ENCODE measurements around the gene HTRA2. TPM values are rescaled to one million over a fixed set of nuclear protein-coding genes. Genes with fewer than 3 reads are reported as not detected.

The HTRA2 gene
- total RNA-seq = 33.0 TPM

DNA sequence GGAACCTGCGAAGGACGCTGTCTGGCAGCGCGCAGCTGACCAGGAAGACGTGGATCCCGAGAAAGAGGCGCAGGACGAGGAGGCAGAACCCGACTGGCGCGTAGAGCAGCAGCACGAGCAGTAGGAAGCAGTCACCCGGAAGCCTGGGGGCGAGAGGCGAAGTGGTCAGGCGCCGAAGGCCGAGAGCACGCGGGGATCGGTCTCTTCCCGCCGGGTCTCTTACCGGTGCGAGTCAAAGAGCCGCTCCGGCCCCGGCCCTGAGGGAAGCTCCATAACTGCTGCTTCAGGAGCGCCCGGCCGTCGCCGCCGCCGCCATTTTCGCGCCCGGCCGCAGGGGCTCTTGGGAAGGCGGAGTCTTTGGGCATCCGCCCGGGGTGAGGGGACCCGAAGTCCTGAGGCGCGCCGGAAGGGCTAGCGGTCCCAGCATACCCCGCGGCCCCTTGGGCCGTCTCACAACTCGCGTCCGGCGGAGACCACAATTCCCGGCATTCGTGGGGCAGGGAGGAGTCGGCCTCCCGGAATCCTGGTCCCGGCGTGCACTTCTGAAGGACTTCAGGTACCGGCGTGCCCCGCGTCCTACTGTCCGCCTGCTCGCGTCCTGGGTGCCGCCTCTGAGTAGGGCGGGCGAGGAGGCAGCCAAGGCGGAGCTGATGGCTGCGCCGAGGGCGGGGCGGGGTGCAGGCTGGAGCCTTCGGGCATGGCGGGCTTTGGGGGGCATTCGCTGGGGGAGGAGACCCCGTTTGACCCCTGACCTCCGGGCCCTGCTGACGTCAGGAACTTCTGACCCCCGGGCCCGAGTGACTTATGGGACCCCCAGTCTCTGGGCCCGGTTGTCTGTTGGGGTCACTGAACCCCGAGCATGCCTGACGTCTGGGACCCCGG lies at the start of gene HTRA2, which contains the start of gene AUP1:
Gene HTRA2 (plus strand): TSS at position 577 of the 882 bp plus-strand sequence. CDS start 74 bp downstream, at position 651.
Gene AUP1 (minus strand): TSS at position 350 of the 882 bp plus-strand sequence. CDS start 77 bp downstream, at position 273.

DNA sequence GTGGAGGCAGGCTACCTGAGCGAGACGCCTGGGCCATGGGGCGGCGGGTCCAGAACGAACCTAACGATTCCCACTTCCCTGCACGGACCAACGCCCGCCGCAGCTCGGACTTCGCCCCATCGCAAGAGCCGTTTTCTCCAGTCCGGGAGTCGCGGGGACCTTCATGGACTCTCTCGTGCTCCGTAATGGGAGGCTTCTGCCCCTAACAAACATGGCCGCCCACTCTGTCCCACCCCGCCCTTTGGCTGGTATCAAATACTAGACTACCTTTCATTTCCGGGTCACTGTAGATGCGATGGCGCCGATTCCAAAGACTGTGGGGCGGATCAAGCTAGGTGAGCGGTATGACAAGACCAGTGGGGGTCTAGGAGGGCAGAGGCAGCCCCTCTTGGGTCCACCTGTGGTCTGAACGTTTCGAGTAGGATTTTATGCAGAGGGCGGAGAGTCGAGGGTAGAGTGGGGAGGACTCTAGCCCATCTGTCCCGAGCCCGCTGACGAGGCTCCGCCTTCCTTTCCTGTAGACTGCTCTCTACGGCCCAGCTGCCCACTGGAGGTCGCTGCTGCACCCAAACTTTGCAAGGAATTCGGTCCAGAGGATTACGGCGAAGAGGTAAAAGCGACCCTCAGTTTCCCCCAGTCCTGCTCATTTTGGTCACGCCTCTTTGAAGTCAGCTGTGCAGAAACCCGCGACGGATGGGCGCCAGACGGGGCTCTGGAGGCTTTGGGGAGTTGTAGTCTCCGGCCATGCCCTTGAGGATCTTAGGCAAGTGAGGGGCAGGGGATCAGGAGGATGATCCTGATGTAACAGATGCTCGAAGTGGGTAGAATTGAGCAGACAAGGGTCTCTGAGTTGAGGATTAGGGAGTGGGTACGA lies 46.7 kb upstream of the HTRA2 start, which contains the start of the genes CCDC142 and TTC31:
Gene CCDC142 (minus strand): TSS at position 198 of the 874 bp plus-strand sequence. CDS start 161 bp downstream, at position 37.
Gene TTC31 (plus strand): TSS at position 281 of the 874 bp plus-strand sequence. CDS start 15 bp downstream, at position 296.

DNA sequence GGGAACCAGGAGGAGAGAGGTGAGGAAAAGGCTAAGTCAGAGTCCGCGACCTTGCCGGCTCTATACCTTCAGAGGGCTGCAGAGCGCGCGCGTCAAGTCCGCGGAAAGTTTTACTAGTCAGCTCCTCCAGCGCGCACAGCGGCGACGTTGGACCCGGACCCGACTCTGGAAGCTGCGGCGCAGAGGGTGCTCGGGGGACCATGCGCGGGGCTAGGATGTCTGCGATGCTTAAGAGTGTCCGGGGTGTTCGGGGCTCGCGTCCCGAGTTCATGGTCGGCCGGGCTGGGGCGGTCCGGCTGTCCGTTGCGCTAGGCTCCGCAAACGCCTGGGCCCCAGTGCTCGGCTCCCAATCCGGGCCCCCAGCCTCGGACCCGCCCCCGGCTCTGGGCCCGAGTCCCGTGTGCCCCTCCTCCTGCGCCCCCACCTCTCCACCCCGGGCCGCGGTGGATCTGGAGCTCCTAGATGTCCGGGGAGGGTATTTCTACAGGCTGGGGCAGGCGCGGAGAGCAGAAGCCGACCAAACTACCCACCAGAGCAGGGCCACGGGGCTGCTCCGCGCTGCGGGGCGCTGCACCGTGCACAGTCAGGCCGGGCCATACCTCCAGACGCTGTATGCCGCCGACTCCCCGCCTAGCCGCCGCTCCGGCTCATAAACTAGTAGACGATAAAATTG lies 30.3 kb upstream of the HTRA2 start, which contains the start of gene LBX2:
Gene LBX2 (minus strand): TSS at position 337 of the 673 bp plus-strand sequence. CDS start 66 bp downstream, at position 271.

DNA sequence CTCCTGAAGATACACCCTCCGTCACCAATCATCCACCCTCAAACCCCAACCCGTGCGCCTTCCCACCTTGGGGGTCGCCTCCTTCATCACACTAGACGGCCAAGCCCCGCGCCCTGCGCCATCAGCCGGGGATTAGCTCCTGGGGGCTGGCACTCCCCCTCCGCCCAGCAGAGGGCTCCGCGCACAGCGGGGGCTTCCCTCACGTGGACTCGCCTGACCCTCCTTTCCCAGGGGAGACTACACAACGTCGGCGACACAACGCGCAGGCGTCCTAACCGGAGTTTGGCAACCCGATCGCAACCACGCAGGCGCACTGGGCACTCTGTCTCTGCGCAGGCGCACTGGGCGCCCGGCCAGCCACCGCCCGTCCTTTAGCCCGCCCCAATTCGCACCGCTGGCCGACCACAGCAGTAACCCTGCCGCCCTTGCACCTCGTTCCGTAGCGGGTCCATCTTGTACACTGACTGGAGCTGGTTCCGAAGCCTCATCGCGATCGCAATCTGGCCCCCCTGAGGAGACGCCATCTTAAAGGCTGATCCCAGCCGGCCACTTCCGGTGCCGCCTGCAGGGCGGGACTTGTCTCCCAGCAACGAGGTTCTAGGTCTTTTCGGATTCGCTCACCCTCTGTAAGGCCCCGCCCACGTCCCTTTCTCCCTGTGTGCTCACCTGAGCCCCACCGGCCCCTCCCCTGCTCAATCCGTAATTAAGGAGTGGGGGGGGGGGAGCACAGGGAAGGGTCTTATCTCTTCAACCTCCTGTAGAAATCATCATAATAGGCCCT lies 22.4 kb upstream of the HTRA2 start, which contains the start of gene PCGF1:
Gene PCGF1 (minus strand): TSS at position 551 of the 781 bp plus-strand sequence. CDS start 27 bp downstream, at position 524.

DNA sequence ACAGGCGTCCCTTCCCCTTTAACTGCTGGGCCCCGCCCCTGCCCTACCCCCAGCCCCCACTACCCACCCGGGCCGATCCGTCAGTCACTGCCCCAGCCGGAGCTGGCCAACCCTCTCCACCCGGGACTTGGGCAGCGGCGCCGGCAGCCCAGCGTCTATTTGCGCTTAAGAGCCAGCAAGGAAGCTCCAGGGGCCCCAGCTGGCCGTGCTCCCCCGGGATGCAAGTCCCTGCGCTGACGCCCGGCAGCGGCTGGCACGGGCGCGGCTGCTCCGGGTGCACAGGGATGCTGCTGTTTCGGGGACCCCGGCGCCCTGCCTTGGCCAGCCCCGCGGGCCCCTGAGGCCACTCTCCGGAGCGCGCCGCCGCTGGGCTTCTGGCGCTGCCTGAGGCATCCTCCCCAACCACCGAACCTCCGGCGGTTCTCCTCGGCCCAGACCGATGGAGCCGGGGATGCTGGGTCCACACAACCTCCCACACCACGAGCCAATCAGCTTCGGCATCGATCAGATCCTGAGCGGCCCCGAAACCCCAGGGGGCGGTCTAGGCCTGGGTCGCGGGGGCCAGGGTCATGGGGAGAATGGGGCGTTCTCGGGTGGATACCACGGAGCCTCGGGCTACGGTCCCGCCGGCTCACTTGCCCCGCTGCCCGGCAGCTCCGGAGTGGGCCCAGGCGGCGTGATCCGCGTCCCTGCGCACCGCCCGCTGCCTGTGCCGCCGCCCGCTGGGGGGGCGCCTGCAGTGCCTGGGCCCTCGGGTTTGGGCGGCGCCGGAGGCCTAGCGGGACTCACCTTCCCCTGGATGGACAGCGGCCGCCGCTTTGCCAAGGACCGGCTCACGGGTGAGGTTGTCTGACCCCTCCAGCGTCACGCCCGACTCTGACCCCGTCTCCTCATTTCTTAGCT lies 15.1 kb upstream of the HTRA2 start, which contains the start of gene TLX2:
Gene TLX2 (plus strand): TSS at position 83 of the 903 bp plus-strand sequence. CDS start 357 bp downstream, at position 440.

DNA sequence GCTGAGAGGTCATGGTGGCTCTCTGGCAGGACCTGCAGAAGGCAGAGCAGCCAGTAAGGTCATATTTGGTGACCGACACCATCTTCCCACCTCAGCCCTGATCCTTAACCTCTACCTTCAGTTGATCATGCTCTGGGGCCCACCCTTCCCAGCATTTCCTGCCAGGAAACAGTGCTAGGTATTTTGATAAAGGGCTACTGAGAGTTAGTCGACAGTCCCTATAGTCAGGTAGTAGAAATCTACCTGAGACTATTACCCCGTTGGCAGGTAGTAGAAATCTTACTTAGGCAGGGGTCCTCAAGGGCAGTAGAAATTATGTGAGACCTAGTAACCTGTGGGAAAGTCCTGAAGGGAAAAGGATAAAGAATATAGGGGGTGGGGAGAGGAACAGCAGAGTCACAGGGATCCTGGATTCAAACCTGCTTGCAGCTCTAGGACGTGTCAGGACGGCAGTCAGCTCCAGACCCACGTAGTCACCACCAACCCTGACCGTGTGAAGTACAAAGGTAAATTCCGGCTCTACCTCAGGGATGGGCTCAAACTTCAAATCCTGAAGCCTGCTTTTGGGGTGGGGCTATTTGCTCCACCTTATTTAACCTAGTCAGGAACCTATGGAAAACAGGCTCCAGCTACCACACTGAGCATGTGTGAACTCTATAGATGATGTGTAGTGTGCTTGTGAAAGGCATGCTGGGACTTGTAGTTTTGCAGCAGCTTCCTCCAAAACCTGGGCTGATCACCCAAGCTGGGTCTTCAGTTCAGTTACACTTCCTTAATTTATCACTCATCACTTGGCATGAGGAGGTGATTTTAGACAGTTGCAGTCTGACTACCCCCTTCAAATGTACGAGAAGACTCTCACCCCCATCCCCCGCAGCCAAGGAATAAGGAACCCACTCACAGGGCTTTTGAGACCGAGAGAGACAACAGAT lies 3.8 kb upstream of the HTRA2 start, which contains the start of gene DQX1:
Gene DQX1 (minus strand): TSS at position 515 of the 932 bp plus-strand sequence. CDS start 502 bp downstream, at position 13.

DNA sequence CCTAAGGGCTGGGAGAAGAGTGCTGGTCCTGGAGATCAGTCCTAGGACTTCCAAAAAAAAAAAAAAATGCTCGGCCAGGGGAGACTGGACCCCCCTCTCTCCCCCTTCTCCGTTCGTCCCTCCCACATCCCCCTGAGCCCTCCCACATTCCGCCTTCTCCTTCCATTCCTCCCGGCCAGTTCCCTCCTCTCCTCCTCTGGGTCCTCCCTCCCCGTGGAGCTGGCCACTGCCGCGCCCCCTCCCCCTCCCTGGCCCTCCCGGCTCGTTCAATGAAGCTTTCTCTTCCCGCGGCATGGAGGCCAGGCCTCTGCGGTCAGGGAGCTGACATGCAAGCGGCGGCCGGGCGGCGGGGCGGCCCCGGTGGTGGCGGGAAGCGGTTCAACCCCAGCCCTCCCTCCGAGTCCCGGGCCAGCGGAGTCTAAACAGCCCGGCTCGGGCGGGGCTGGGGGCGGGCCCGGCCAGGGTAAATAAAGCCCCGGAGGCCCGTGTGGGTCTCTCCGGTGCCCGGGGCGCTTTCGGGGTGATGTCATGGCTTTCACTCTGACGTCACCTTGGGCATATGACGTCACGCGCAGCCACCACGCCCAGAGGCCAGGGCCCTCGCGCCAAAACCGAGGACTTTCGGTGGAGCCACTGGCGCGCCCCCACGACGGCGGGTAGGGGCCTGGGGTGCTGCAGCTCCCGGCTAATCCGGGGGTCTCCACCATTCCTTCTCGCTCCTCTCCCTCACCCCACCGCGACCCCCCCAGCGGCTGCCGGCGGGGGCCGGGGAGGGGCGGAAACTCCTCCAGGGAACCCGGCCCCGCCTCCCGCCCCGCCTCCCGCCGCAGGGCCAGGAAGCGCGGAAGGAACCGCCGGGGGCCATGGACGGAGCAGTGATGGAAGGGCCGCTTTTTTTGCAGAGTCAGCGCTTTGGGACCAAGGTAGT lies 24.4 kb downstream of the HTRA2 start, which contains the start of the genes DOK1 and LOXL3:
Gene DOK1 (plus strand): TSS at position 829 of the 928 bp plus-strand sequence. CDS start 35 bp downstream, at position 864.
Gene LOXL3 (minus strand): TSS at position 51 of the 928 bp plus-strand sequence. CDS start 1,308 bp downstream, outside the sequence.

Other genes with a start within 250 kb of the HTRA2 start
- gene SLC4A5, start 186.5 kb upstream of the HTRA2 start, total RNA-seq = 8.4 TPM
- 111 TPM for gene DCTN1, start 149.6 kb upstream of the HTRA2 start, total RNA-seq
- 3.7 TPM for gene C2orf81, start 108.3 kb upstream of the HTRA2 start, total RNA-seq
- 20.8 TPM for gene WDR54, start 108.2 kb upstream of the HTRA2 start, total RNA-seq
- 55.7 TPM for gene RTKN, start 88.0 kb upstream of the HTRA2 start, total RNA-seq
- 22.7 TPM for gene INO80B, start 74.8 kb upstream of the HTRA2 start, total RNA-seq
- 59.0 TPM for gene WBP1, start 71.5 kb upstream of the HTRA2 start, total RNA-seq
- 48.1 TPM for gene MOGS, start 64.6 kb upstream of the HTRA2 start, total RNA-seq
- gene MRPL53, start 57.3 kb upstream of the HTRA2 start, total RNA-seq = 38.5 TPM
- 31.2 TPM for gene CCDC142, start 46.9 kb upstream of the HTRA2 start, total RNA-seq
- 28.2 TPM for gene TTC31, start 46.9 kb upstream of the HTRA2 start, total RNA-seq
- gene LBX2, start 30.3 kb upstream of the HTRA2 start, total RNA-seq = 1.1 TPM
- 8.9 TPM for gene PCGF1, start 22.2 kb upstream of the HTRA2 start, total RNA-seq
- gene TLX2, start 15.5 kb upstream of the HTRA2 start, total RNA-seq = not detected
- gene DQX1, start 3.7 kb upstream of the HTRA2 start, total RNA-seq = not detected
- gene AUP1, start 227 bp upstream of the HTRA2 start, total RNA-seq = 68.7 TPM
- gene LOXL3, start 24.0 kb downstream of the HTRA2 start, total RNA-seq = 10.0 TPM
- 10.5 TPM for gene DOK1, start 24.8 kb downstream of the HTRA2 start, total RNA-seq
- gene M1AP, start 118.4 kb downstream of the HTRA2 start, total RNA-seq = 0.47 TPM
- gene SEMA4F, start 124.3 kb downstream of the HTRA2 start, total RNA-seq = 4.0 TPM